ENCODE data around the gene PITPNM3. TPM values are rescaled to one million over a fixed set of nuclear protein-coding genes. Genes with fewer than 3 reads are reported as not detected.

The PITPNM3 gene
- total RNA-seq, 1 donor from 2014 or later = 2.2 TPM

DNA sequence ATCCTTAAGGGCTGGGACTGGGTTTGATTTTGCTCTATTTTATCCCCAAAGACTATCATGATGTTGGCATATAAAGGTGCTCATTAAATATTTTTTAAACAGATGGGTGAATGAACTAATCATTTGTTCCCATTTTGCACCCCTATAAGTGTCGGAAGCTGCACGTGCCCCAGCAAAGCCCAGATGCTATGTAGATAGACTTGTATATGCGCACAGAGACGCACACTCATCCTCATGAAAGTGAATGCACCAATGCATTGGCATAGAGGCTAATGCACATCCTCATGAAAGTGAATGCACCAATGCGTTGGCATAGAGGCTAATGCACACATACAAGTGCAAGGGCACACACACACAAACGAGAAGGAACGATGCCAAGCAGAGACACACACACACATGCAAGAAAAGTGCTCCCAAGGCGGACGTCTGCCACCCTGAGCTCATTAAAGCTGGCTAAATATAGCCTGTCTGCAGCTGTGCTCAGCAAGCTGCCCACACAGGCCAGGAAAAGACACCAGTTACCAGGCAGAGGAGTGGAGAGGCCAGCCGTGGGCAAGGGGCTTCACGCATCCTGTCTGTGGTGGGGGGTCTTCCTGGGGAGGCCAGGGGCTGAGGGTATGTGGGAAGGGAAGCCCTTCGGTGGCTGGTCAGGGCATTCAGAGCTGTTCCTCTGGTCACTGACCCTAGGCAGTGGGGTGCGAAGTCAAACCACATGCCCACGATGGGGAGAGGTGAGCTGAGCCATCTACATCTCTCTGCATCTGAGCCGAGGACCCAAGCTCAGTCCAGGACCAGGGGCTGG, 59.5 kb downstream of the PITPNM3 start:
- H3K36me3 ChIP-seq (ENCODE audit: control insufficient read depth, insufficient read depth, low read length) = no peaks in the 10 kb centered on the region
- no peak overlapping the region for H3K4me3 ChIP-seq (ENCODE audit: low read depth, low read length)
- peaks cover 13% of the 10 kb centered on the region for H3K27me3 ChIP-seq (ENCODE audit: control insufficient read depth, insufficient read depth, low read length)
- TF ChIP-seq, protein P1, sequence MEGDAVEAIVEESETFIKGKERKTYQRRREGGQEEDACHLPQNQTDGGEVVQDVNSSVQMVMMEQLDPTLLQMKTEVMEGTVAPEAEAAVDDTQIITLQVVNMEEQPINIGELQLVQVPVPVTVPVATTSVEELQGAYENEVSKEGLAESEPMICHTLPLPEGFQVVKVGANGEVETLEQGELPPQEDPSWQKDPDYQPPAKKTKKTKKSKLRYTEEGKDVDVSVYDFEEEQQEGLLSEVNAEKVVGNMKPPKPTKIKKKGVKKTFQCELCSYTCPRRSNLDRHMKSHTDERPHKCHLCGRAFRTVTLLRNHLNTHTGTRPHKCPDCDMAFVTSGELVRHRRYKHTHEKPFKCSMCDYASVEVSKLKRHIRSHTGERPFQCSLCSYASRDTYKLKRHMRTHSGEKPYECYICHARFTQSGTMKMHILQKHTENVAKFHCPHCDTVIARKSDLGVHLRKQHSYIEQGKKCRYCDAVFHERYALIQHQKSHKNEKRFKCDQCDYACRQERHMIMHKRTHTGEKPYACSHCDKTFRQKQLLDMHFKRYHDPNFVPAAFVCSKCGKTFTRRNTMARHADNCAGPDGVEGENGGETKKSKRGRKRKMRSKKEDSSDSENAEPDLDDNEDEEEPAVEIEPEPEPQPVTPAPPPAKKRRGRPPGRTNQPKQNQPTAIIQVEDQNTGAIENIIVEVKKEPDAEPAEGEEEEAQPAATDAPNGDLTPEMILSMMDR (IDR thresholded peaks at IDR 0.05; ENCODE audit: insufficient read depth, low read length, poor library complexity, severe bottlenecking) = no peak
- DNase-seq (ENCODE audit: low read depth) = no peak

- no peak for DNase-seq (ENCODE audit: low read depth)
- Histone ChIP-seq H3K36me3 (ENCODE audit: control insufficient read depth, insufficient read depth, low read length) (no peaks in the 10 kb centered on the region), H3K27me3 (ENCODE audit: control insufficient read depth, insufficient read depth, low read length) (peaks cover 13% of the 10 kb centered on the region), H3K4me3 (ENCODE audit: low read depth, low read length) (no peak overlapping the region)
- TF ChIP-seq, protein P1 (IDR thresholded peaks at IDR 0.05; ENCODE audit: insufficient read depth, low read length, poor library complexity, severe bottlenecking) = no peak
These were observed 60.3 kb downstream of the PITPNM3 start for GRCh38 chr17:6496116-6496481.

DNA sequence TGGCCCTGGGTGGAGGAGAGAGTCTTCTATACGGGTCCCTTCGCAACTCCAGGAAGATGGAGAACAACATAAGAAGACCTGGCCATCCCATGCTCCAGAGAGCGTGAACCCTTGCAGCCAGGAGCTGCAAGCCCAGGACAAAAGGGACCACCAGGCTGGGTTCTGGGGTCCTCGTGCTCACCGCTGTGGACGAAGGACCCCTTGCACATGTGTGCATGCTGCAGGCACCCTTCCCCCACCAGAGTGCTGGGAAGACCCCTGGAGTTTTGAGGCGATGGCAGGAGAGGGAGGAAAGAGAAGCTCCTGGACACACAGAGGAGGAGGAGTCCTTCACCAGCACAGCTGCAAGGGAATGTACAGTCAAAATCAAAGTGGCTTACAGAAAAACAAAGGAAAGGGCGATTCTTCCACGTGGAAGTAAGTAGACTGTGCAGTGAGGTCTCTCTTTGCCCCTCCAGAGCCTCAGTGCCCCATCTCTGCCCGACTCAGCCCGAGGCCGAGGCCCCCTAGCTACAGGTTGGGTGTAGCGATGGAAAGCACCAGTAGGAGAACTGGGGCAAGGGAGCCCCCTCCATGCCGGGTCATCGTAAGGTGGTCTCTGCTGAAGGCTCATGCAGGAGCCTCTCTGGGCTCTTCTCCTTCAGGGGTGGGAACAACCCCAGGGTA, 60.8 kb downstream of the PITPNM3 start:
- Histone ChIP-seq H3K4me3 (ENCODE audit: low read depth, low read length) (no peak overlapping the region), H3K36me3 (ENCODE audit: control insufficient read depth, insufficient read depth, low read length) (no peaks in the 10 kb centered on the region), H3K27me3 (ENCODE audit: control insufficient read depth, insufficient read depth, low read length) (peaks cover 13% of the 10 kb centered on the region)
- DNase-seq (ENCODE audit: low read depth) = no peak
- TF ChIP-seq, protein P1 (IDR thresholded peaks at IDR 0.05; ENCODE audit: insufficient read depth, low read length, poor library complexity, severe bottlenecking) = peak; percentile 31

DNA sequence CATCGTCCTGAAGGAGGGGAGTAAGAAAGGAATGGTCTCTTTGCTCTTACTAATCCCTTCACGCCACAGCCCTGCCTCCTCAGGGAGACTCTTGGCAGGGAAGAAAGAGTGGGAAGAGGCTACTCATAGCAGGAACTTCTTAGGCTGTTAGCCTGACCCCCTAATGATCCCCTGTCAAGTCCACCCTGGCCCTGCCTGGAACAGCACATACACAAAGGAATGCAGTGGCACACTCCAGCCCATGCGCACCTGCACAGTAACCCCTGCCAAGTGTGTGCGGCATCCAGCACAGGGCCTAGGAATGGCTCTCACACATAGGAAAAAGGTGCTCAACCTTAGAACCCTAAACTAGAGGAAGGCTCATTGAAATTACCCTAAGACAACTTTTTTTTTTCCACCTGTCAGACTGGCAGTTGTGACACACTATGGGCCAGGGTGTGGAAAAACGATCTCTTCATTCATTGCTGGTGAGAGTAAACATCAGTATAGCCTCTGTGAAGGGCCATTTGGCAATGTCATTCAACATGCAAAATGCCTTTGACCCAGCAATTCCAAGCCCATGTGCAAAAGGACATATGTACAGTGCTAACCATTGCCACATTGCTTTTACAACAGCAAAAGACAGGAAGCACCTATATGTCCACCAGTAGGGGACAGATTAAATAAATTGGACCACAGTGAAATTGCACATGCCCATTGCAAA, 62.0 kb downstream of the PITPNM3 start:
- H3K36me3 ChIP-seq (ENCODE audit: control insufficient read depth, insufficient read depth, low read length) = no peaks in the 10 kb centered on the region
- DNase-seq (ENCODE audit: low read depth) = no peak
- no peak overlapping the region for H3K4me3 ChIP-seq (ENCODE audit: low read depth, low read length)
- H3K27me3 ChIP-seq (ENCODE audit: control insufficient read depth, insufficient read depth, low read length) = peaks cover 13% of the 10 kb centered on the region
- TF ChIP-seq, protein P1 (IDR thresholded peaks at IDR 0.05; ENCODE audit: insufficient read depth, low read length, poor library complexity, severe bottlenecking) = no peak

DNA sequence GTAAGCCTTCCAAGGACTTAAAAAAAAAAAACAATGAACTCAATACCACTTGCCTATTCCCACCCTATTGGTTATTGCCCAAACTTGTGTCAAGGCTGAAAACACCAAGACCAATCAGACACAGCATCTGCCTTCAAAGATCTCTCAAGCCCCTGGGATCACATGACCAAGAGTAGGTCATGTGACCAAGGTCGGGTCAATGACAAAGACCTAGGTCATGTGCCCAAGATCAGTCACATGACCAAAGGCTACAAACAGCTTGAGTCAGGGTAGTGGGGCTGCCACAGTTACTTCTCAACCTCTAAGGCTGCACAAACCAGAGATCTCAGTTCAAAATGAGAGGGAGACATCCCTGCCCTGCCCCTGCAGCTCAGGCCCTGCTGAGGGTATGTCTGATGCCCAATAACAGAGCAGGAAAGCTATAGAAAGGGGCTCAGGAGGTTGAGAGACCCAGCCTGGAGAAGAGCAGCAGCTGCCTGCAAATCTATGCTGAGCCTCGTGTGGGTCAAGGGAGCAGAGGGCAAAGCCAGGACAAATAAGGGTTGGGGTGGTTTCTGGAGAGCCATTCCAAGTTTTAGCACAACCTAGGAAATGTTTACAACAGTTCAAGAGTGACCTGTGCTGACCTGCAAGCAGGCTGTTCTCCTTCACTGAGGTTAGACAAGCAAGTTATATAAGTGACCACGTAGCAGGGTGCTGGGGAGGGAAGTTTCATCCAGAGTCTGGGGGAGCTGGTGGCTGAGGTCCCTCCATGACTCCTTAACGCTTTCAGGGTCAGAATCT, 63.3 kb downstream of the PITPNM3 start:
- TF ChIP-seq, protein P1 (IDR thresholded peaks at IDR 0.05; ENCODE audit: insufficient read depth, low read length, poor library complexity, severe bottlenecking) = no peak
- DNase-seq (ENCODE audit: low read depth) = no peak
- Histone ChIP-seq H3K4me3 (ENCODE audit: low read depth, low read length) (no peak overlapping the region), H3K36me3 (ENCODE audit: control insufficient read depth, insufficient read depth, low read length) (no peaks in the 10 kb centered on the region), H3K27me3 (ENCODE audit: control insufficient read depth, insufficient read depth, low read length) (peaks cover 11% of the 10 kb centered on the region)
